Measurements from ENCODE around the gene RAB8B.
A peak's percentile ranks its signal among the peaks of the same experiment; 100 is the strongest.

The RAB8B gene

GRCh38 chr15:63181648-63182047 lies 7.8 kb upstream of the RAB8B start:
- FAIRE-seq (no peak), DNase-seq (ENCODE audit: insufficient read length, low spot score) (no peak)

- DNase-seq (ENCODE audit: insufficient read length, low spot score) = no peak
- no peak for FAIRE-seq
Measured at GRCh38 chr15:63185206-63185605, 4.2 kb upstream of the RAB8B start.

DNA sequence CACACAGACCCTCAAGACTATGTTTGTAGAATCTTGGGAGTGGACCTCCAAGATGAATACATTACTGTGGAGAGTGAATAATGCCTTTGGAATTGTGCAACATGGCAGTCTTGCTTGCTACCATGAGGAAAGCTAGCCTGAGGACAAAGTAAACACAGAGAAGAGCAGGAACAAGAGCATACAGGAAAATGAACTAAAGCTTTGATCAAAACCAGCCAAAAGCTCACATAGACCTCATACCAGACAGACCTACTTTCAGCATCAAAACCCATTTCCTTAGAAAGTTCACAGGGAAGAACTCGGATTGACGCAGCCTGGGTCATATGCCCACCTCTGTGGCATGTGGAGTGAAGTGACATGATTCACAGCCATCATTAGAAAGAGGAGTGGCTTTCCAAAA lies 3.3 kb upstream of the RAB8B start:
- peak; percentile 9 for FAIRE-seq
- peak; percentile 48 for DNase-seq (ENCODE audit: insufficient read length, low spot score)

GRCh38 chr15:63187589-63188226 lies 1.7 kb upstream of the RAB8B start:
- FAIRE-seq = no peak
- no peak for DNase-seq (ENCODE audit: insufficient read length, low spot score)

GRCh38 chr15:63188247-63188925 lies 1.0 kb upstream of the RAB8B start:
- FAIRE-seq (no peak), DNase-seq (ENCODE audit: insufficient read length, low spot score) (no peak)

- no peak for FAIRE-seq
- no peak for DNase-seq (ENCODE audit: insufficient read length, low spot score)
Measured at GRCh38 chr15:63189941-63190768, 749 bp downstream of the RAB8B start.

GRCh38 chr15:63190769-63191649 lies 1.6 kb downstream of the RAB8B start:
- DNase-seq (ENCODE audit: insufficient read length, low spot score) = no peak
- no peak for FAIRE-seq

DNA sequence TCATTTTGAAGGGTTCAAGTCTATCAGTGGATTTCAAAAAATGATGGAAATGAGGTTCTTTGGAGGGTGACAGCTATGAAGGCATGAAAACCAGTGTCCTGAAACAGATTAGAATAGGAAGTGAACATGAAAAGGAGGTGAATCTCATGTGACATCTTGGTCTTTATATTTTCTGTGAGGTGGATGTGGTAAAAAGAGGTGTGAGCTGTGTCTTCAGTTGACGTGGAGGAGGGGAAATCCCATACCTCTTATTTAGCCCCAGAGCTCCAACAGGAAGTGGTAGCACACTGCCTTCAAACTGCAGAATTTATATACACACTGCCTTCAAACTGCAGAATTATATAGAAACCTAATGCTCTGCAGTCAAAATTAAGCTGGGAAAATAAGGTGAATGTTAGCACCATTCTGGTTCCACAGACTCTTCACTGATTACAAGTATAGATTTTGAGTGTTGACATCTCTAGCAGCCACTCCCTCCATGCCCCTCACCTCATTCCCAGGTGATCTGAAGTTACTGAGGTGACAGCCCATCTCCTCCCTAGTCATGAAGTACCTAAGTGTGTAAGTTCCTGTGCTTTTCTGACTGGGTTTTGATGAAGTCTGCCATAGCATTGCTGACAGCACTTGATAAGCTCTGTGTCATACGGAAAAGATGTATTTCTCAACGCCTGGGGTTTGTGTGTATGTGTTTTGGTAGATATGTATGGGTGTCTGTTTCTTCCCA lies 2.7 kb downstream of the RAB8B start:
- DNase-seq (ENCODE audit: insufficient read length, low spot score) (no peak), FAIRE-seq (no peak)

DNA sequence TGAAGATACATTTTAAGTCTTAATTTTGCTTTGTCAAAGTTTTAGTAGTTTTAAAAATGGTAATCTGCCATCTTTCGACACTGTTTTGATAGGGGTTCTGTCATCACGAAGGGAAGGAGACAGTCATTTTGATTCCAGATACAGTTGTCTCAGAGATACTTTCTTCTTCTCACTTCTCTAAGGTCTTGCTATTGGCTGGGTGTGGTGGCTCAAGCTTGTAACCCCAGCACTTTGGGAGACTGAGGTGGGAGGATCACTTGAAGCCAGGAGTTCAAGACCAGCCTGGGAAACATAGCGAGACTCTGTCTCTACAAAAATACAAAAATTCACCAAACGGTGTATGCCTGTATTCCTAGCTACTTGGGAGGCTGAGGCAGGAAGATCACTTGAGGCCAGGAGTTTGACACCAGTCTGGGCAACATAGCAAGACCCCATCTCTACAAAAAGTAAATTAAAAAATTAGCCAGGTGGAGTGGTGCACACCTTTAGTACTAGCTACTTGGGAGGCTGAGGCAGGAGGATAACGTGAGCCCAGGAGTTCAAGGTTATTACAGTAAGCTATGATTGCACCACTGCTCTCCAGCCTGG lies 3.3 kb downstream of the RAB8B start:
- no peak for FAIRE-seq
- no peak for DNase-seq (ENCODE audit: insufficient read length, low spot score)

- DNase-seq (ENCODE audit: insufficient read length, low spot score) = no peak
- no peak for FAIRE-seq
Measured at GRCh38 chr15:63194302-63194701, 4.9 kb downstream of the RAB8B start.

GRCh38 chr15:63194880-63195568 lies 5.6 kb downstream of the RAB8B start:
- no peak for FAIRE-seq

DNA sequence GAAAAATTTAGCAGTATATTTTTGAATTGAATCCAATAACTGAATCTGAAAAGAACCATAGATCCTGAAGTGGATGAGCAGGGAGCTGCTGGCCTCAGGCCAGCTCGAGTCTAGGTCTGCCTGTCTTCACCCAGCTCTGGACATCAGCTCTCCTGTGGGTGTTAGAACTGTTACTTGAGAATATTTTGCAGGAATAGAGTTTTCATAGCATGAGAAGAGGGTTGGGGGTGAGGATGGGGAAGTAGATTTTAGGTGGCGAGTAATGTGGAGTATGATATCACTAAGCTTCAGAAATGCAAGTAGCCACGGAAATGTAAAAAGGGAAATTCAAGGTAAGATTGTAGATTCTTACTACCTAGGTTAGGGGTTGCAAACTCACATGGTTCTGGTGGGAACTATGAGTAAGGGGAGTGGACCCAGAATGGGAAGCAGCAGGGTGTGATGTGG lies 6.2 kb downstream of the RAB8B start:
- FAIRE-seq = no peak

More at GRCh38 chr15:63194880-63195568, 5.6 kb downstream of the RAB8B start:
- DNase-seq (ENCODE audit: insufficient read length, low spot score) = no peak

GRCh38 chr15:63196842-63197241 lies 7.4 kb downstream of the RAB8B start:
- DNase-seq (ENCODE audit: insufficient read length, low spot score) = no peak
- FAIRE-seq = no peak

More for the DNA sequence above, 6.2 kb downstream of the RAB8B start:
- no peak for DNase-seq (ENCODE audit: insufficient read length, low spot score)

DNA sequence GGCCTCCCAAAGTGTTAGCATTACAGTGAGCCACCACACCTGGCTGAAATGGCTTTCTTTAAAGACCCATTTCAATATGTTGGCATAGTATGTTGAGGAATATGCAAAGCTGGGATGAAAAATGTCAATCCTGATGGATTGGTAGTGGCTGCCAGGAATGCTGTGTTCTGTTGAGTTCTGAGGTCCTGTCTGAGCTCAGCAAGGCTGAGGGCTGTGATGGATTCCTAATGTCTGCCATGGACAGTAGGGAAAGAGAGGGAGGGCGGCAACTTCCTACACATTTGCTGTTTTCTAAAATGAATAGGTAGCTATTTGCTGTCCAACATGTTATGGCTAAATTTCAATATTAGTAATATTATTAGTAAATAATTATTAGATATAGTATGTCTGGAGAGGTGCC lies 8.2 kb downstream of the RAB8B start:
- FAIRE-seq = no peak

DNA sequence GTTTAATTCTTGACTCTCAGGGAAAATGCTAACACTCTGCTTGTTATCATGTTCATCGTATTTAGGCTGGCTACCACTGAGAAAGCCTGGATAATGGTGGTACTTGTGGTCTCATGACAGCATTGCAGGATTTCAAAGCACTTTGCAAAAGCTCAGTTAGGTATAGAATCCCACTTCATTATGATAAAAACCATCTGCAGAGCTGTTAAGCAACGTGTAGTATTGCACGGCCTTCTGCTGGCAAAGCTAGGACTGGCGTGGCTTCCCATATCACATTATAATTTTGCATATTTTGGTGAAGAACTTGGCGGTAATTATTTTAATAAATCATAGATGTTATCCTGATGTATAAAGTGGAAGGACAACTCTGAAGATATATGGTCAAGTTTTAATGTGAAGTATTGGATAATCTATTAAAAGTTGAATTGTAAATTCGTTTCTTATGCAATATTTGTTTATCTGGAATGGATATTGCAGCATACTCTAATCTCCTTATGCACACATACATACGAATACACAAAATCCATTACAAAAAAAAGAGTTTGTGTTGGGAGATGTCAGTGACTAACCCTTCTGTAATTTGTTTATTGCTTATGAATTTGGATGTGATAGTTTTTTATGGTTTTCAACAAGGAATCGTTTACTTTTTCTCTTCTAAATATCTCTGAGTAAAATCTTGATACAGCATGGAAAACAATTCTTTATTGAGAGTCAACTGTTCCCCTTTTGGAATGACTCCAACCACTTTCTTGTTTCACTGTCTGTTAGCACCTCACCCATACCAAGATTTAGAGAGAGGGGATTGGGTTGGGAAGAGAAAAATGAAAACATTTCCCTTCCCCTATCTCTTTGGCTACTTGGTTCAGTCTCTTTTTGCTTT lies 9.2 kb downstream of the RAB8B start:
- FAIRE-seq (no peak), DNase-seq (ENCODE audit: insufficient read length, low spot score) (no peak)

More for the DNA sequence above, 8.2 kb downstream of the RAB8B start:
- no peak for DNase-seq (ENCODE audit: insufficient read length, low spot score)

- FAIRE-seq = no peak
- DNase-seq (ENCODE audit: insufficient read length, low spot score) = no peak
Measured at GRCh38 chr15:63200464-63201249, 11.3 kb downstream of the RAB8B start.

DNA sequence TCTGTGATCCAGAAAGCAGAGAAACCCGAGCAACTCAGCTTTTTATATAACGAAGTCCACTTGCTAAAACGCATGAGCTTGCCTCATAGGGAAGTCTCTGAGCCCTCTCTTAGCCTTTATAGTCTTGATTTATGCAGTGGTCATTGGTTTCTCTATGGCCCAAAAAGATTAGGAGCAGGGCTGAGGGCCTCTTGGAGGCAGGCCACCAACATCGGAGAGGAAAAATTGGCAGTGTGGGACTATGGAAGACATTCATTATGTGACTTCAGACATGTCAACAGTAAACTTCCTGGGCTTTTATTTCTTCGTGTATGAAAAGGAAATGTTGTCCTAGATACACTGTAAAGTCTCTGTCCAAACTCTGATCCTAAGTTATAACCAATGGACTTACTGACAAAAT lies 13.5 kb downstream of the RAB8B start:
- FAIRE-seq = no peak
- DNase-seq (ENCODE audit: insufficient read length, low spot score) = no peak
